Measurements from ENCODE around the gene USP12.

Gene USP12

DNA sequence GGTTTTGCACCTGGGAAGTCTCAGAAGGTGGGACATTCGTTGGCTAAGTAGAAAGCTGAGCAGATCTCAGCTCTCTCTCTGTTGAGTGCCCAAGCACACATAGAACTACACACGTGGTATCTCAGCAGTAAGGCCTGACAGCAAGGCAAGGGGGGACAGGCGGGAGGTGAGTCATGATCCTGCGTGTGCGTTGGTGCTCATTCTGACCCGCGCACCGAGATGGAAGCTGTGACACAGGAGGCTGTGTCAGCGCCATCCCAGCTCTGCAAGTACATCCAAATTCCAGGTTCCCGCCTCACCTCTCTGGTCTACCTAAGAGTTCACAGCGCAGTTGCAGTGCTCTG lies 135.7 kb downstream of the USP12 start:
- Histone ChIP-seq H4K91ac (ENCODE audit: low read depth, low read length) (peak overlapping the region; percentile 65), H3K36me3 (ENCODE audit: control insufficient read depth in 1 of 2, insufficient read depth in 2 of 2, low read length in 2 of 2) (no peaks in the 10 kb centered on the region), H4K12ac (ENCODE audit: low read depth, low read length) (peak overlapping the region; percentile 20), H2BK5ac (ENCODE audit: low read depth, low read length, poor library complexity) (peak overlapping the region; percentile 88), H3K9me3 (ENCODE audit: insufficient read depth, low read depth, low read length) (no peaks in the 10 kb centered on the region), H3K27me3 (ENCODE audit: insufficient read depth, low read length) (no peaks in the 10 kb centered on the region), H3K79me2 (ENCODE audit: control insufficient read depth, insufficient read depth, low read length, poor library complexity) (peaks cover 14% of the 10 kb centered on the region), H2BK12ac (ENCODE audit: low read length) (peak overlapping the region; percentile 37), H3K79me1 (ENCODE audit: low read length) (peaks cover 42% of the 10 kb centered on the region), H3K9ac (ENCODE audit: low read length) (peak overlapping the region; percentile 38), H2BK120ac (ENCODE audit: insufficient read depth, low read length, poor library complexity) (peak overlapping the region; percentile 79), H2AK5ac (ENCODE audit: low read length) (no peak overlapping the region), H3K27ac (ENCODE audit: low read depth, low read length) (peak overlapping the region; percentile 94), H3K4me3 (ENCODE audit: low read depth, low read length) (no peak overlapping the region), H3K4me1 (ENCODE audit: control insufficient read depth in 1 of 2, insufficient read depth in 2 of 2, low read length in 2 of 2) (peaks cover 42 to 45% of the 10 kb centered on the region in 2 experiments), H3K4ac (ENCODE audit: low read depth, low read length) (peak overlapping the region; percentile 47), H2AFZ (ENCODE audit: insufficient read depth, low read length, poor library complexity) (no peak overlapping the region), H4K8ac (ENCODE audit: low read depth, low read length) (peak overlapping the region; percentile 32), H3K14ac (ENCODE audit: low read length) (peak overlapping the region; percentile 6), H3K4me2 (ENCODE audit: low read length) (peak overlapping the region; percentile 35), H3K18ac (ENCODE audit: low read length) (peak overlapping the region; percentile 5), H3K23ac (ENCODE audit: low read length) (no peak overlapping the region)
- no CpG with 5 or more reads among the region's 11 CpGs for WGBS (ENCODE audit: extremely low coverage, insufficient coverage, insufficient read length)
- peak; percentile 47 to 49 for DNase-seq

DNA sequence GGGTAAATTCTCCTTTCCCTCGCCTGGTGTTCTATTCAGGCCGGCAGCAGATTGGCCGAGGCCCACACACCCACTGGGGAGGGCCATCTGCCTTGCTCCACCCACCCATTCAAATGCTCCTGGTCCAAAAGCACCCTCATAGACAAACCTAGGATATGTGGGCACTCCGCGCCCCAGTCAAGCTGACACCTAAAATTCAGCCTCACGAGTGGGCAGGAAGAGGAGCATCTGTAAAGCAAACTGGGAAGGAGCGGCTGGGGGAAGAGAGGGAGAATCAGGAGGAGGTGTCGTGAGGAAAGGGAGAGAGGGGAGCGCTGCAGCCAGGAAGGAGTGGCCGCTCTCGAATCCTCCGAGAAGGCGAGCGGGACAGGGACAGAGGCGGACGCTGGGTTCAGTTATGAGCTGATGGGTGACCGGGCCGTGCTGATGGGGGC lies 136.9 kb downstream of the USP12 start:
- Histone ChIP-seq H3K4me3 (ENCODE audit: low read depth, low read length) (peak overlapping the region; percentile 38), H3K18ac (ENCODE audit: low read length) (peak overlapping the region; percentile 74), H3K14ac (ENCODE audit: low read length) (peak overlapping the region; percentile 79), H3K9ac (ENCODE audit: low read length) (no peak overlapping the region), H3K36me3 (ENCODE audit: control insufficient read depth in 1 of 2, insufficient read depth in 2 of 2, low read length in 2 of 2) (no peaks in the 10 kb centered on the region), H2BK12ac (ENCODE audit: low read length) (peak overlapping the region; percentile 93), H3K4me1 (ENCODE audit: control insufficient read depth in 1 of 2, insufficient read depth in 2 of 2, low read length in 2 of 2) (peaks cover 37 to 40% of the 10 kb centered on the region in 2 experiments), H3K4me2 (ENCODE audit: low read length) (peak overlapping the region; percentile 52), H3K27me3 (ENCODE audit: insufficient read depth, low read length) (no peaks in the 10 kb centered on the region), H4K12ac (ENCODE audit: low read depth, low read length) (no peak overlapping the region), H3K79me2 (ENCODE audit: control insufficient read depth, insufficient read depth, low read length, poor library complexity) (peaks cover 10% of the 10 kb centered on the region), H3K9me3 (ENCODE audit: insufficient read depth, low read depth, low read length) (no peaks in the 10 kb centered on the region), H4K8ac (ENCODE audit: low read depth, low read length) (peak overlapping the region; percentile 82), H3K27ac (ENCODE audit: low read depth, low read length) (peak overlapping the region; percentile 63), H2BK120ac (ENCODE audit: insufficient read depth, low read length, poor library complexity) (peak overlapping the region; percentile 91), H3K23ac (ENCODE audit: low read length) (no peak overlapping the region), H2BK5ac (ENCODE audit: low read depth, low read length, poor library complexity) (peak overlapping the region; percentile 80), H2AK5ac (ENCODE audit: low read length) (peak overlapping the region; percentile 87), H2AFZ (ENCODE audit: insufficient read depth, low read length, poor library complexity) (peak overlapping the region; percentile 59), H3K79me1 (ENCODE audit: low read length) (peaks cover 36% of the 10 kb centered on the region), H3K4ac (ENCODE audit: low read depth, low read length) (peak overlapping the region; percentile 49), H4K91ac (ENCODE audit: low read depth, low read length) (peak overlapping the region; percentile 92)
- WGBS (ENCODE audit: extremely low coverage, insufficient coverage, insufficient read length), result no CpG with 5 or more reads among the region's 18 CpGs
- no peak for DNase-seq

DNA sequence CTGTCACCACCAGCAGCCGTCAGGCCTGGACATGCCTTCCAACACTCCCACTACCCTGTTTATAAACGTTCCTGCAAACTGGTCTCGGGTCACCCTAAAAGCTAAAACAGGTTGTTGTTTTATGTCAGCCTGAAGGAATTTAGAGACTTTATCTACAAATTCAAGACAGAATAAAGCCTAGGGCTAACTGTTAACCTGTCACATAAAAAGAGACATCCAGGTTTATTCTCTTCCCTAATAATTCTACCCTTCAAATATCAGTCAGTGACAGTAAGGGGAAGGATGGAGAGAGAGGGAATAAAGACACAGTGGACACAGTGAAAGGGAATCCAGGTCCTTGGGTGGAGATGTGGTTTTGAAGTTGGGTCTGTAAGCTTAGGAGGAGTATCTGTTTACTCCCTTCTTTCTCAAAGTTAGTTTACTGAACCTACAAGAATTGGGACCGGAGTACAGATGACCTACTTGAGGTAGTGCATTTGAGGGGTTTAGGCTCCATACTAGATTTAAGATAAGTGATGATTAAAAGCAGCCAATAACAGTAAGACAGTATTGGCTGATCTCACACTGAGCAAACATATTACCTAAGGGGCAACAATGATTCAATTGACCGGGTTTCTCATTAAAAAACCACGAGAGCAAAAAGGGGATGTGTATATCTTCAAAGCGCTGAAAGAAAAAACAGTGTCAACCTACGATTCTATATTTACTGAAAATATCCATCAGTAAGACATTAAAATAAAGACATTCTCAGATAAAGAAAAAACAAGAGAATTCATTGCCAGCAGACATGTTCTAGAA lies 142.7 kb downstream of the USP12 start:
- Histone ChIP-seq H3K4me1 (ENCODE audit: control insufficient read depth in 1 of 2, insufficient read depth in 2 of 2, low read length in 2 of 2) (peaks cover 2 to 4% of the 10 kb centered on the region in 2 experiments), H3K79me2 (ENCODE audit: control insufficient read depth, insufficient read depth, low read length, poor library complexity) (no peaks in the 10 kb centered on the region), H3K23ac (ENCODE audit: low read length) (no peak overlapping the region), H3K18ac (ENCODE audit: low read length) (no peak overlapping the region), H3K79me1 (ENCODE audit: low read length) (peaks cover 2% of the 10 kb centered on the region), H4K8ac (ENCODE audit: low read depth, low read length) (no peak overlapping the region), H3K9ac (ENCODE audit: low read length) (no peak overlapping the region), H3K14ac (ENCODE audit: low read length) (no peak overlapping the region), H3K27ac (ENCODE audit: low read depth, low read length) (no peak overlapping the region), H3K4ac (ENCODE audit: low read depth, low read length) (no peak overlapping the region), H4K12ac (ENCODE audit: low read depth, low read length) (no peak overlapping the region), H3K36me3 (ENCODE audit: control insufficient read depth in 1 of 2, insufficient read depth in 2 of 2, low read length in 2 of 2) (no peaks in the 10 kb centered on the region), H2AK5ac (ENCODE audit: low read length) (no peak overlapping the region), H2BK5ac (ENCODE audit: low read depth, low read length, poor library complexity) (peak overlapping the region; percentile 59), H2AFZ (ENCODE audit: insufficient read depth, low read length, poor library complexity) (no peak overlapping the region), H3K27me3 (ENCODE audit: insufficient read depth, low read length) (no peaks in the 10 kb centered on the region), H2BK120ac (ENCODE audit: insufficient read depth, low read length, poor library complexity) (no peak overlapping the region), H3K4me3 (ENCODE audit: low read depth, low read length) (no peak overlapping the region), H3K4me2 (ENCODE audit: low read length) (no peak overlapping the region), H2BK12ac (ENCODE audit: low read length) (no peak overlapping the region), H4K91ac (ENCODE audit: low read depth, low read length) (no peak overlapping the region), H3K9me3 (ENCODE audit: insufficient read depth, low read depth, low read length) (no peaks in the 10 kb centered on the region)
- WGBS (ENCODE audit: extremely low coverage, insufficient coverage, insufficient read length), result no CpG with 5 or more reads among the region's 8 CpGs
- DNase-seq, result no peak

DNA sequence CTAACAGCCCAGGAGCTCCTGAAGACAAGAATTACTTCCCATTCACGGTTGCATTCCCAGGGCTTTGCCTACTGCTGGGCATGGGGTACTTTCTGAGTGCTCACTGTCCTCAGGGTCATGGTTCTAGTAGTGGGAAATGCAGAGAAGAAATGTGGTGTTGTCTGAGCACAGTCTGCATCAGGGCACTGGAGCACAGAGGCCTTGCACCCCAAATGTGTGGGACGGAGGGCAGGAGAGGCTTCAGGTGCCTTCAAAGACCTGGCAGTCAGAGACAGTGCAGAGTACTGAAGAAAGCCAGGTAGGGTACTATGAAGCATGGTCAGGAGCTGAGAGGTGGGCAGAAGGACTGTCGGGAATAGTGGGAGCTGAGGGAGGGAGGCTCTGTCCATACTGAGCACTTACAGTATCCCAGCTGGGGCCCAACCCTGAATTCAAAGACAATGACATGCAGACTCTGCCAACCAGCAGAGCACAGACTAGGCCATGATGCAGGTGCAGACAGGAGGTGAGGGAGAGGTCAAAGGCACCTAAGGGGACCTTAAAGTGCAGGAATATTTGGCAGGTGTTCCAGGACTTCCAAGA lies 144.4 kb downstream of the USP12 start:
- no peak overlapping the region for H4K8ac ChIP-seq (ENCODE audit: low read depth, low read length)
- WGBS (ENCODE audit: extremely low coverage, insufficient coverage, insufficient read length), result no CpG with 5 or more reads among the region's 3 CpGs

More for the DNA sequence above, 144.4 kb downstream of the USP12 start:
- Histone ChIP-seq H3K4me2 (ENCODE audit: low read length) (no peak overlapping the region), H3K79me2 (ENCODE audit: control insufficient read depth, insufficient read depth, low read length, poor library complexity) (no peaks in the 10 kb centered on the region), H3K14ac (ENCODE audit: low read length) (no peak overlapping the region), H3K9me3 (ENCODE audit: insufficient read depth, low read depth, low read length) (no peaks in the 10 kb centered on the region), H4K91ac (ENCODE audit: low read depth, low read length) (no peak overlapping the region), H3K27ac (ENCODE audit: low read depth, low read length) (no peak overlapping the region), H3K9ac (ENCODE audit: low read length) (no peak overlapping the region), H4K12ac (ENCODE audit: low read depth, low read length) (no peak overlapping the region), H2BK12ac (ENCODE audit: low read length) (no peak overlapping the region), H2BK5ac (ENCODE audit: low read depth, low read length, poor library complexity) (no peak overlapping the region), H3K4me3 (ENCODE audit: low read depth, low read length) (no peak overlapping the region), H2AK5ac (ENCODE audit: low read length) (no peak overlapping the region), H3K4ac (ENCODE audit: low read depth, low read length) (no peak overlapping the region), H3K27me3 (ENCODE audit: insufficient read depth, low read length) (no peaks in the 10 kb centered on the region), H3K36me3 (ENCODE audit: control insufficient read depth in 1 of 2, insufficient read depth in 2 of 2, low read length in 2 of 2) (no peaks in the 10 kb centered on the region), H3K18ac (ENCODE audit: low read length) (no peak overlapping the region), H3K23ac (ENCODE audit: low read length) (no peak overlapping the region), H2BK120ac (ENCODE audit: insufficient read depth, low read length, poor library complexity) (no peak overlapping the region), H3K79me1 (ENCODE audit: low read length) (peaks cover 2% of the 10 kb centered on the region), H2AFZ (ENCODE audit: insufficient read depth, low read length, poor library complexity) (no peak overlapping the region), H3K4me1 (ENCODE audit: control insufficient read depth in 1 of 2, insufficient read depth in 2 of 2, low read length in 2 of 2) (peaks cover 2 to 4% of the 10 kb centered on the region in 2 experiments)
- no peak for DNase-seq
